Liver (tissue), 9 donors: ENCODE data around the gene WDR7. TPM values are rescaled to one million over a fixed set of nuclear protein-coding genes. Genes with fewer than 3 reads are reported as not detected.

ENCODE experiments used
- DNase-seq: peaks from one replicate; pipeline ENCODE4 v3.0.0-alpha.2; 2017; ENCODE audit warnings: low spot score
- H3K27ac ChIP-seq, 2 donors: one replicate each; pipeline ENCODE4 v1.7.0; 2013; ENCODE audit warnings: inconsistent platforms in 2 of 2, low read length in 2 of 2, control low read depth in 1 of 2, low read depth in 1 of 2, mild to moderate bottlenecking in 1 of 2
- H3K27me3 ChIP-seq, 4 donors: one replicate each; pipeline versions ENCODE4 v1.6.1 to v1.7.0; 2013; ENCODE audit warnings: low read length in 3 of 4, inconsistent platforms in 1 of 4, mild to moderate bottlenecking in 1 of 4, moderate library complexity in 1 of 4; ENCODE audit not compliant: control insufficient read depth in 4 of 4, insufficient read depth in 4 of 4
- H3K36me3 ChIP-seq, 4 donors: one replicate each; pipeline versions ENCODE4 v1.6.1 to v1.7.0; 2013; ENCODE audit warnings: low read length in 3 of 4, mild to moderate bottlenecking in 3 of 4, low read depth in 1 of 4, moderate library complexity in 1 of 4; ENCODE audit not compliant: control insufficient read depth in 4 of 4, insufficient read depth in 3 of 4
- H3K4me1 ChIP-seq, 4 donors: one replicate each; pipeline versions ENCODE4 v1.6.1 to v1.7.0; 2013; ENCODE audit warnings: low read length in 3 of 4, mild to moderate bottlenecking in 3 of 4, moderate library complexity in 1 of 4; ENCODE audit not compliant: control insufficient read depth in 4 of 4, insufficient read depth in 4 of 4
- H3K4me3 ChIP-seq, 3 donors: one replicate each; pipeline versions ENCODE4 v1.6.1 to v1.7.0; 2013; ENCODE audit warnings: low read length in 3 of 3, control low read depth in 1 of 3, low read depth in 1 of 3, mild to moderate bottlenecking in 1 of 3
- H3K9ac ChIP-seq, 2 donors: one replicate each; pipeline ENCODE4 v1.7.0; 2013; ENCODE audit warnings: low read length in 2 of 2, mild to moderate bottlenecking in 2 of 2, moderate library complexity in 2 of 2, control low read depth in 1 of 2, low read depth in 1 of 2
- H3K9me3 ChIP-seq, 4 donors: one replicate each; pipeline versions ENCODE4 v1.6.1 to v1.7.0; 2013; ENCODE audit warnings: low read length in 3 of 4; ENCODE audit not compliant: control insufficient read depth in 4 of 4
- ATF3 ChIP-seq: IDR thresholded peaks from 2 replicates; pipeline ENCODE4 v1.6.1; 2016; ENCODE audit warnings: antibody characterized with exemption
- CTCF ChIP-seq: fragments of 150-350 bp; IDR thresholded peaks from 2 replicates; pipeline ENCODE4 v1.5.1; 2017; ENCODE audit warnings: improper control_type of control experiment, low read depth, low read length; ENCODE audit not compliant: missing input control
- EGR1 ChIP-seq, 2 donors: IDR thresholded peaks; 2 replicates each; pipeline ENCODE4 v1.6.1; 2016 to 2018; ENCODE audit warnings: antibody characterized with exemption in 2 of 2, low read depth in 2 of 2
- FOXA1 ChIP-seq: IDR thresholded peaks from 2 replicates; pipeline ENCODE4 v1.6.1; 2016; ENCODE audit warnings: antibody characterized with exemption
- FOXA2 ChIP-seq: IDR thresholded peaks from 2 replicates; pipeline ENCODE4 v1.6.1; 2016; ENCODE audit warnings: antibody characterized with exemption
- GABPA ChIP-seq, 2 donors: IDR thresholded peaks in 1 of 2; conservative IDR thresholded peaks in 1 of 2; 2 replicates each; pipeline ENCODE4 v1.6.1; 2016; ENCODE audit warnings: antibody characterized with exemption in 2 of 2, mild to moderate bottlenecking in 1 of 2, moderate library complexity in 1 of 2
- HNF4A ChIP-seq, 2 donors: conservative IDR thresholded peaks; 2 replicates each; pipeline ENCODE4 v1.6.1; 2016; ENCODE audit warnings: antibody characterized with exemption in 2 of 2, mild to moderate bottlenecking in 2 of 2
- HNF4G ChIP-seq: IDR thresholded peaks from 2 replicates; pipeline ENCODE4 v1.6.1; 2016; ENCODE audit warnings: antibody characterized with exemption
- JUND ChIP-seq, 2 donors: IDR thresholded peaks; 2 replicates each; pipeline ENCODE4 v1.6.1; 2016; ENCODE audit warnings: antibody characterized with exemption in 2 of 2
- MAX ChIP-seq: IDR thresholded peaks from 2 replicates; pipeline ENCODE4 v1.6.1; 2016; ENCODE audit warnings: antibody characterized with exemption
- NR2F2 ChIP-seq: IDR thresholded peaks from 2 replicates; pipeline ENCODE4 v1.6.1; 2016; ENCODE audit warnings: antibody characterized with exemption
- RAD21 ChIP-seq, 2 donors: IDR thresholded peaks; 2 replicates each; pipeline ENCODE4 v1.6.1; 2016; ENCODE audit warnings: antibody characterized with exemption in 2 of 2, mild to moderate bottlenecking in 2 of 2
- REST ChIP-seq: IDR thresholded peaks from 2 replicates; pipeline ENCODE4 v1.6.1; 2016; ENCODE audit warnings: antibody characterized with exemption, mild to moderate bottlenecking
- RXRA ChIP-seq, 2 donors: IDR thresholded peaks; 2 replicates each; pipeline ENCODE4 v1.6.1; 2017 to 2018; ENCODE audit warnings: antibody characterized with exemption in 2 of 2, mild to moderate bottlenecking in 1 of 2
- SP1 ChIP-seq: IDR thresholded peaks from 2 replicates; pipeline ENCODE4 v1.6.1; 2018; ENCODE audit warnings: antibody characterized with exemption, mild to moderate bottlenecking
- TAF1 ChIP-seq: conservative IDR thresholded peaks from 2 replicates; pipeline ENCODE4 v1.6.1; 2016; ENCODE audit warnings: antibody characterized with exemption, mild to moderate bottlenecking
- YY1 ChIP-seq: IDR thresholded peaks from 2 replicates; pipeline ENCODE4 v1.6.1; 2016; ENCODE audit warnings: antibody characterized with exemption, mild to moderate bottlenecking
- ZBTB33 ChIP-seq: IDR thresholded peaks from 2 replicates; pipeline ENCODE4 v1.6.1; 2016; ENCODE audit warnings: antibody characterized with exemption
- WGBS: extraction: QIAGEN DNeasy Blood & Tissue Kit; methylation state at CpG from one replicate; pipeline ENCODE4 v1.1.7; 2013; 5-methylcytosine and 5-hydroxymethylcytosine counted together
- polyA plus RNA-seq, 2 donors: library from polyadenylated mRNA; stranded (reverse) in 1 of 2; unstranded in 1 of 2; fragments of 200-250 nt in 1 of 2; fragments of >200 nt in 1 of 2; fragmentation: Nextera tagmentation in 1 of 2; extraction: Ambion mirVana in 1 of 2; gene quantifications; one replicate each; pipeline versions ENCODE4 v1.2.1 to v1.2.3, GENCODE V29; 2013 to 2015
- total RNA-seq, 2 donors: library from RNA; depleted of rRNA; stranded (reverse); fragments of >200 nt; gene quantifications; one replicate each; pipeline ENCODE4 v1.2.3, GENCODE V29; 2014
- donor health status: healthy.
- donor health status: healthy.
- donor health status: healthy.
- donor health status: healthy.
- donor health status: healthy.

WDR7 gene
- total and polyA plus RNA-seq, 4 donors: 4.5 to 26.6 (median 13.2) TPM

- H3K4me3 ChIP-seq: no peak overlapping the region
- H3K27me3 ChIP-seq: no peaks in the 10 kb centered on the region
- TF ChIP-seq RAD21 (IDR thresholded peaks at IDR 0.05) (no peak), SP1 (no peak), HNF4A (conservative IDR thresholded peaks at IDR 0.05) (no peak), FOXA2 (no peak), TAF1 (no peak), NR2F2 (no peak), HNF4G (no peak), JUND (IDR thresholded peaks at IDR 0.05) (no peak), EGR1 (IDR thresholded peaks at IDR 0.05; ENCODE audit: low read depth in 2 of 2) (no peak), ATF3 (no peak), FOXA1 (no peak), RXRA (IDR thresholded peaks at IDR 0.05) (no peak)
- 71% methylated on average over 1 of the region's 1 CpG for WGBS
- no peak for DNase-seq
- H3K36me3 ChIP-seq: no peaks in the 10 kb centered on the region
- no peak overlapping the region for H3K9ac ChIP-seq
- H3K27ac ChIP-seq: no peak overlapping the region
- H3K4me1 ChIP-seq: peaks cover 0 to 13% (median 2%) of the 10 kb centered on the region in 4 donors
- H3K9me3 ChIP-seq: no peaks in the 10 kb centered on the region
These were observed 332.3 kb downstream of the WDR7 start for GRCh38 chr18:56983275-56983992.

GRCh38 chr18:56984731-56985130, 333.6 kb downstream of the WDR7 start:
- WGBS: 36% methylated on average over 5 of the region's 5 CpGs
- H3K36me3 ChIP-seq: no peaks in the 10 kb centered on the region
- DNase-seq: no peak
- H3K9me3 ChIP-seq: no peaks in the 10 kb centered on the region
- H3K27ac ChIP-seq: no peak overlapping the region
- TF ChIP-seq HNF4G: no peak
- TF ChIP-seq TAF1: no peak
- TF ChIP-seq HNF4A (conservative IDR thresholded peaks at IDR 0.05): peak; percentile 60 to 62
- TF ChIP-seq SP1: peak; percentile 50
- peak in 1 of 2 donors; percentile 22 for TF ChIP-seq EGR1 (IDR thresholded peaks at IDR 0.05; ENCODE audit: low read depth in 2 of 2)
- no peak for TF ChIP-seq JUND (IDR thresholded peaks at IDR 0.05)
- peak; percentile 49 for TF ChIP-seq MAX
- peak; percentile 65 for TF ChIP-seq YY1
- peak; percentile 31 for TF ChIP-seq REST
- peak; percentile 46 to 67 for TF ChIP-seq RAD21 (IDR thresholded peaks at IDR 0.05)
- peak; percentile 76 for TF ChIP-seq RXRA (IDR thresholded peaks at IDR 0.05)
- TF ChIP-seq CTCF: no peak
- TF ChIP-seq FOXA1: no peak
- no peak for TF ChIP-seq ATF3
- no peak for TF ChIP-seq NR2F2
- no peak for TF ChIP-seq FOXA2
- no peak for TF ChIP-seq GABPA (IDR thresholded peaks at IDR 0.05 in 1 of 2, conservative IDR thresholded peaks at IDR 0.05 in 1 of 2)
- no peak for TF ChIP-seq ZBTB33
- H3K9ac ChIP-seq: no peak overlapping the region
- H3K4me3 ChIP-seq: no peak overlapping the region
- H3K4me1 ChIP-seq: peaks cover 0 to 13% (median 2%) of the 10 kb centered on the region in 4 donors
- no peaks in the 10 kb centered on the region for H3K27me3 ChIP-seq
